C4-2B (cell line): ENCODE measurements around the gene MCF2L.
"Not testable (repeated sequence)": the region's sequence is repeated elsewhere in the genome, so short reads cannot be mapped to it uniquely, and the experiment has no call there.

Experiments
- H3K27ac ChIP-seq: fragments of 450-650 bp; 2 replicates; pipeline ENCODE4 v1.5.1; 2017
- CTCF ChIP-seq: fragments of 450-650 bp; conservative IDR thresholded peaks from 2 replicates; pipeline ENCODE4 v1.5.1; 2017; ENCODE audit warnings: mild to moderate bottlenecking
- ZFX ChIP-seq: fragments of 450-650 bp; IDR thresholded peaks from 2 replicates; pipeline ENCODE4 v1.6.1; 2017

The MCF2L gene

DNA sequence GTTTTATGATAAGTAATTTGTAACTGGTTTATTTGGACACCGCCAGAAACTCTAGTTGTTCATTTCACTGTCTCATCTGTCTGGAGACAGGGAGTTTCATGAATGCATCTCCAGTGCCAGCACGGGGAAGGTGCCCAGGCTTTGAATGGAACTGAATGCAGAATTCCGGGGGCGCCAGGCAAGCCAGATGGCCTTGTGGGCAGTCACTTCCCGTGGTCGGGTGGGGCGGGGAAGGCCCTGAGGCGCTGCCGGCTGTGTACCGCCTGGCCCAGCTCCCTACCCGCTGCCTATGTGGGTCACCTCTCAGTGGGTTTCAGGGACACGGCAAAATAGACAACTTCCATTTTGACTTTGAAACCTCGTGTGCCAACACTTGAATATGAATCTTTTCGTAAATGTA, 28.8 kb upstream of the MCF2L start:
- TF ChIP-seq CTCF (no peak), ZFX (no peak)
- no peak overlapping the region for H3K27ac ChIP-seq

GRCh38 chr13:112941349-112941748, 27.7 kb upstream of the MCF2L start:
- no peak overlapping the region for H3K27ac ChIP-seq
- no peak for TF ChIP-seq ZFX
- TF ChIP-seq CTCF = no peak

- not testable (repeated sequence) for H3K27ac ChIP-seq
Observed at GRCh38 chr13:112941765-112942164, 27.2 kb upstream of the MCF2L start.

- H3K27ac ChIP-seq = peak overlapping the region; percentile 72
- TF ChIP-seq CTCF (peak; percentile 94), ZFX (no peak)
Observed at GRCh38 chr13:112942689-112943308, 26.2 kb upstream of the MCF2L start.

- TF ChIP-seq ZFX = 0 out of 2 replicates have a peak, but pooled peaks have one; percentile 26
- no peak for TF ChIP-seq CTCF
- H3K27ac ChIP-seq = peak overlapping the region; percentile 72
Observed at GRCh38 chr13:112943309-112944125, 25.5 kb upstream of the MCF2L start.

DNA sequence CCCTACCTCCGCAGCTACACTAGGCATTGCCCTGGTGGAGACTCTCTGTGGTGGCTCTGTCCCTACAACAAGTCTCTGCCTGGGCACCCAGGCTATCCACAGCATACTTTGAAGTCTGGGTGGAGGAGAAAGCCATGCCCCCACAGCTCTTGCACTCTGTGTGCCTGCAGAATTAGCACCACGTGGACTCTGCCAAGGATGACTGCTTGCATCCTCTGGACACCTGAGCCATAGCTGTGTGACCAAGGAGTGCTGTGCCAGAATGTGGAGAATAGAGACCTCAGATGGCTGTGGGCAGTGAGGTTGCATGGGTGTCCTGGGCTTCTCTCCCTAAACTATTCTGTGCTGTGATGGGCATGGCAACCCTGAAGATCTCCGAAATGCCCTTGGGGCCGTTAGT, 21.2 kb upstream of the MCF2L start:
- TF ChIP-seq CTCF = no peak
- no peak for TF ChIP-seq ZFX

DNA sequence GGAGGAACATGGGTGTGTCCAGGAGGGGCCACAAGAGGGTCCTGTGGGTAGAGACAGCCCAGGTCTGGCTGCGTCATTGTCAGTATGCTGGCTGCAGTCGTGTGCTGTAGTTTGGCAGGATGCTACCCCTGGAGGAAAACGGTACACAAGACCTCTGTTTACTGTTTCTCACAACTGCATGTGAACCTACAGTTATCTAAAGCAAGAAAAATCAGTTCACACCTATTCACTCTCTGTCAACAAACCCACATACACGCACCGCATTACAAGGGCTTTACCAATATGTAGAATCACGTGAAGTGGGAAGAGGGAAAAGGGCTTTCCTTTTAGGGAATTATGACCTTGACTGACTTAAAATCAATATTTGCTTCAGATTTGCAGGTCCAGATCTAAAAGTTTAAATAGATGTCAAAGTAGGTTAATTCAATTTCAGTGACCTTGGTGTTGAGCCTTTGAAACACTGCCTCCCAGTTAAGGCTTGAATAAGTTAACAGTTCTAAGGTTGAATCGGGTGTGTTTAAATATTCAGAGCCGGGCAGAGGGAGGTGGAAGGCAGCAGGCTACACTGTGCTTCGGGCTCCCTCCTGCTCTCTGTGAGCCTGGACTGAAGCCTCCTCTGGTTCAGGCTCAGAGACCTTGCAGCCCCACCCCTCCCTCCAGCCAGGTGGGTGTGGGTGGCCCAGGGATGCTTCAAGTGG, 17.2 kb upstream of the MCF2L start:
- TF ChIP-seq ZFX (no peak), CTCF (no peak)
- no peak overlapping the region for H3K27ac ChIP-seq

More for the DNA sequence above, 21.2 kb upstream of the MCF2L start:
- H3K27ac ChIP-seq = no peak overlapping the region
